HEK293T (cell line): Measurements from ENCODE around the gene MYL5.

Source experiments
- CTCF ChIA-PET: fragments of 350-600 bp; formaldehyde crosslinking; extraction: SDS; loops from one replicate; lab custom pipeline; 2021; ENCODE audit warnings: antibody characterized with exemption, inconsistent platforms; lab: Yijun Ruan, JAX
- POLR2A ChIA-PET: fragments of 350-600 bp; formaldehyde crosslinking; extraction: SDS; loops from one replicate; lab custom pipeline; 2020; ENCODE audit warnings: antibody characterized with exemption, inconsistent platforms; lab: Yijun Ruan, JAX
- DNase-seq: peaks from one replicate; pipeline ENCODE4 v3.0.0; 2012; ENCODE audit warnings: mixed read lengths; ENCODE audit errors: extremely low spot score
- ARNT ChIP-seq: fragments of 450-650 bp; IDR thresholded peaks from 2 replicates; pipeline ENCODE4 v1.6.1; 2017; ENCODE audit warnings: mild to moderate bottlenecking
- BHLHE40 ChIP-seq: fragments of 450-650 bp; IDR thresholded peaks from 2 replicates; pipeline ENCODE4 v1.6.1; 2016; ENCODE audit warnings: mild to moderate bottlenecking, moderate library complexity, borderline replicate concordance
- CTBP1 ChIP-seq: fragments of 450-650 bp; IDR thresholded peaks from 2 replicates; pipeline ENCODE4 v1.6.1; 2016; ENCODE audit warnings: borderline replicate concordance
- ELF4 ChIP-seq: fragments of 450-650 bp; IDR thresholded peaks from 2 replicates; pipeline ENCODE4 v1.6.1; 2017; ENCODE audit warnings: antibody characterized with exemption
- FOXA1 ChIP-seq: fragments of 450-650 bp; IDR thresholded peaks from 2 replicates; pipeline ENCODE4 v1.6.1; 2016; ENCODE audit warnings: mild to moderate bottlenecking
- FOXK2 ChIP-seq: fragments of 450-650 bp; IDR thresholded peaks from 2 replicates; pipeline ENCODE4 v1.6.1; 2016; ENCODE audit warnings: mild to moderate bottlenecking
- FOXM1 ChIP-seq: fragments of 450-650 bp; IDR thresholded peaks from 2 replicates; pipeline ENCODE4 v1.6.1; 2017; ENCODE audit warnings: mild to moderate bottlenecking, borderline replicate concordance
- HDGF ChIP-seq: fragments of 450-650 bp; IDR thresholded peaks from 2 replicates; pipeline ENCODE4 v1.6.1; 2017; ENCODE audit warnings: antibody characterized with exemption, borderline replicate concordance
- L3MBTL2 ChIP-seq: fragments of 450-650 bp; conservative IDR thresholded peaks from 2 replicates; pipeline ENCODE4 v1.6.1; 2016; ENCODE audit warnings: mild to moderate bottlenecking
- LEF1 ChIP-seq: fragments of 450-650 bp; IDR thresholded peaks from 2 replicates; pipeline ENCODE4 v1.6.1; 2017; ENCODE audit warnings: mild to moderate bottlenecking, borderline replicate concordance
- NFRKB ChIP-seq: fragments of 450-650 bp; IDR thresholded peaks from 2 replicates; pipeline ENCODE4 v1.6.1; 2016; ENCODE audit warnings: mild to moderate bottlenecking, moderate library complexity
- PKNOX1 ChIP-seq: fragments of 450-650 bp; IDR thresholded peaks from 2 replicates; pipeline ENCODE4 v1.6.1; 2016
- SP1 ChIP-seq: fragments of 450-650 bp; IDR thresholded peaks from 2 replicates; pipeline ENCODE4 v1.6.1; 2017
- SUZ12 ChIP-seq: fragments of 450-650 bp; IDR thresholded peaks from 2 replicates; pipeline ENCODE4 v1.6.1; 2016; ENCODE audit warnings: mild to moderate bottlenecking
- TARDBP ChIP-seq: fragments of 450-650 bp; IDR thresholded peaks from 2 replicates; pipeline ENCODE4 v1.6.1; 2016
- ZNF384 ChIP-seq: fragments of 450-650 bp; IDR thresholded peaks from 2 replicates; pipeline ENCODE4 v1.6.1; 2016

The MYL5 gene

GRCh38 chr4:712093-712492 lies 37.8 kb downstream of the MYL5 start:
- ChIA-PET POLR2A (no interaction called here), CTCF (no interaction called here)
- TF ChIP-seq L3MBTL2 (no peak), FOXA1 (no peak), FOXM1 (no peak), ELF4 (no peak), PKNOX1 (no peak), CTBP1 (no peak), HDGF (no peak), SP1 (no peak), ZNF384 (no peak), FOXK2 (no peak)
- DNase-seq: no peak

GRCh38 chr4:712916-713632 lies 38.7 kb downstream of the MYL5 start:
- ChIA-PET CTCF (no interaction called here), POLR2A (no interaction called here)
- DNase-seq: no peak
- TF ChIP-seq ARNT (no peak), FOXK2 (no peak), PKNOX1 (no peak), BHLHE40 (no peak), SP1 (no peak), FOXM1 (no peak), ZNF384 (no peak), SUZ12 (no peak), LEF1 (no peak), L3MBTL2 (no peak), HDGF (no peak), CTBP1 (no peak), ELF4 (no peak), FOXA1 (no peak), NFRKB (no peak), TARDBP (no peak)

- TF ChIP-seq PKNOX1 (no peak), SP1 (no peak), LEF1 (no peak), FOXM1 (no peak), ARNT (no peak), NFRKB (no peak)
- CTCF ChIA-PET: no interaction called here
These were observed 39.7 kb downstream of the MYL5 start for GRCh38 chr4:714087-714486.

GRCh38 chr4:717601-718320 lies 43.4 kb downstream of the MYL5 start:
- TF ChIP-seq CTBP1 (no peak), LEF1 (no peak), ELF4 (no peak), PKNOX1 (no peak), SP1 (no peak), FOXM1 (no peak), HDGF (no peak), FOXK2 (no peak), ZNF384 (no peak), ARNT (no peak), L3MBTL2 (no peak), BHLHE40 (no peak), TARDBP (no peak), SUZ12 (no peak), FOXA1 (no peak), NFRKB (no peak)
- CTCF ChIA-PET: no interaction called here
- no peak for DNase-seq

More at GRCh38 chr4:714087-714486, 39.7 kb downstream of the MYL5 start:
- DNase-seq: no peak
- POLR2A ChIA-PET: no interaction called here

GRCh38 chr4:718460-718859 lies 44.1 kb downstream of the MYL5 start:
- DNase-seq: no peak
- TF ChIP-seq CTBP1 (no peak), SP1 (no peak), PKNOX1 (no peak), TARDBP (no peak), NFRKB (no peak), SUZ12 (no peak), LEF1 (no peak), BHLHE40 (no peak), FOXA1 (no peak), ZNF384 (no peak), FOXK2 (no peak)
- CTCF ChIA-PET: no interaction called here
- POLR2A ChIA-PET: no interaction called here

More at GRCh38 chr4:717601-718320, 43.4 kb downstream of the MYL5 start:
- POLR2A ChIA-PET: no interaction called here
